Activated naive CD4-positive, alpha-beta T cell treated with anti-CD3 and anti-CD28 coated beads for 36 hours (primary cell): Measurements from ENCODE around the gene FXYD5. TPM values are rescaled to one million over a fixed set of nuclear protein-coding genes. Genes with fewer than 3 reads are reported as not detected.

Source experiments
- CTCF ChIA-PET: fragments of 350-600 bp; sonication (Branson Sonifier 250); formaldehyde crosslinking; loops from one replicate; lab custom pipeline; 2021; ENCODE audit warnings: antibody characterized with exemption; lab: Charles Lee
- DNase-seq: peaks from one replicate; pipeline ENCODE4 v3.0.0-alpha.2; 2020
- H3K27ac Mint-ChIP-seq: one replicate; pipeline ENCODE4 v1.8.0; 2021; ENCODE audit warnings: mild to moderate bottlenecking, mixed read lengths
- H3K27me3 Mint-ChIP-seq: one replicate; pipeline ENCODE4 v1.8.0; 2021; ENCODE audit warnings: low read depth, mixed read lengths
- H3K36me3 Mint-ChIP-seq: one replicate; pipeline ENCODE4 v1.8.0; 2021; ENCODE audit warnings: low read depth, mixed read lengths
- H3K4me1 Mint-ChIP-seq: one replicate; pipeline ENCODE4 v1.8.0; 2021; ENCODE audit warnings: low read depth, mixed read lengths
- H3K4me3 Mint-ChIP-seq: one replicate; pipeline ENCODE4 v1.8.0; 2021; ENCODE audit warnings: mild to moderate bottlenecking, moderate library complexity, mixed read lengths
- H3K9me3 Mint-ChIP-seq: one replicate; pipeline ENCODE4 v1.8.0; 2021; ENCODE audit warnings: mixed read lengths
- intact Hi-C: fragments of 100-400 bp; cut with micrococcal nuclease; formaldehyde crosslinking; loops from one replicate; pipeline ENCODE4 v1.15.1; 2023
- total RNA-seq, 2 experiments: library from RNA; stranded (reverse); gene quantifications; one replicate each; pipeline ENCODE4 v1.2.3, GENCODE V29; 2021

Gene FXYD5, protein sequence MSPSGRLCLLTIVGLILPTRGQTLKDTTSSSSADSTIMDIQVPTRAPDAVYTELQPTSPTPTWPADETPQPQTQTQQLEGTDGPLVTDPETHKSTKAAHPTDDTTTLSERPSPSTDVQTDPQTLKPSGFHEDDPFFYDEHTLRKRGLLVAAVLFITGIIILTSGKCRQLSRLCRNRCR
- total RNA-seq = 100 to 1,000 TPM; 289 to 294 TPM

DNA sequence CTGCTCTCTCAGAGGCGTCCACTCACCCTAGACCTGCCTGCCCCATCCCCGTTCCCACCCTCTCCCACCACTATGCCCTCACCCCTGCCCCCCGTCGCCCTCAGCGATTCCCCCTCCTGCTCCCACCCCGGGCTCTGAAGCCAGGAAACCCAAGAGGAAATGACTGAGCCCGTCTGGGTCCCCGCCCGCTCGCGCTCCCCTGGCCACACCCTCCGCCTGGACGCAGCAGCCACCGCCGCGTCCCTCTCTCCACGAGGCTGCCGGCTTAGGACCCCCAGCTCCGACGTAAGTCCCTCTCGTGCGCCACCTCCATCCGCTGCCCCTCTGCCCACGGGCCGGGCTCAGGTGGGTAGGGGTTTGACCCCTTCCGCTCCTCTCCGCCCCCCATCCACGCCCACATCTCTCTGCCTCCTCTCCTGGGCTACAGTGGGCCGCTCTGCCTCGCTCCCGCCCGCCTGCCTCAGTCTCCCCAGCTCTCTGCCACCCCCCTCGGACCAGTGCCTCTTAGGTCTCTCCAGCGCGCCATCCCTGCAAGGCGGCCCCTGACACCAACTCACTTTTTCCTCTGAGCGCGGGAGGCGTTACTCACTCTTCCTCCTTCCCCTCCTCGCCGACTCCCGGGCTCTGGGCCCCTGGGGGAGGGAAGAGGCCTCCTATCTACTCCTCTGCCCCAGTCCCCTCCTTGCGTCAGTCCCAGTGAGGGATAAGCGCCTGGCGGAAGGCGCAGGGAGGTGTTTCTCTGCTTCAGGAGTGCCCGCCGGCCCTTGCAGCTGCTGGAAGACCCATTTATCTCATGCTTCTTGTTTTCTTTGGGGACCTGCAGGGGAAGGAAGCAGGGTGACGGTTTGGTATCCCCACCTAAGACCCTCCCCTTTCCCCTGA is at the start of gene FXYD5:
TSS of gene FXYD5 (plus strand) at position 211 of the 882 bp plus-strand sequence. CDS start 816 bp downstream, outside the sequence.
- Mint-ChIP-seq H3K27ac (peak within 1 kb of the TSS; percentile 99), H3K36me3 (peaks cover 52% of the 10 kb centered on the region), H3K9me3 (no peaks in the 10 kb centered on the region), H3K27me3 (no peaks in the 10 kb centered on the region), H3K4me1 (peaks cover 47% of the 10 kb centered on the region), H3K4me3 (peak within 1 kb of the TSS; percentile 98)
- intact Hi-C loops = loop anchor here (1.0 to 2.0 kb wide), 3 partner anchors 13 to 60 kb away; no protein-coding TSS in a partner anchor
- CTCF ChIA-PET = interaction anchor here (0.6 to 4.1 kb wide), 10 partner anchors 12 to 533 kb away, joined by 3 to 35 read pairs (median 4); partner anchors contain the start of gene FXYD7
- DNase-seq = peak; percentile 93

DNA sequence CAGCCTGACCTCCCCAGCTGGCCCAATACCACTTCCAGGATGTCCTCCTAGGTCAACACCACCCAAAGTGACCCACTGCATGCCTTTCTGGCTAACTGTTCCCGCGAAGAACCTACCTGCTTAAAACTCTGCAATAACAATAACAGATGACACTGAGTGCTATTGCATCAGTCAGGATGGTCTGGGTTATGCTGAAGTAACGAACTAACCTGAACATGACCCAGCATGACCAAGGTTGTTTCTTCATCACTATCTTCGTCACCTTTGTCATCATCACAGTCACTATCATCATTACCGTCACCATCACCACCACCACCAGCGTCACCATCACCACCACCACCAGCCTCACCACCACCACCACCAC is 49.5 kb upstream of the FXYD5 start:
- peaks cover 4% of the 10 kb centered on the region for H3K4me1 Mint-ChIP-seq
- H3K4me3 Mint-ChIP-seq = no peak overlapping the region
- CTCF ChIA-PET = interaction anchor here (0.6 kb wide), 1 partner anchor 104 kb away, joined by 4 read pairs; no protein-coding TSS in a partner anchor
- H3K27me3 Mint-ChIP-seq = no peaks in the 10 kb centered on the region
- intact Hi-C loops = no loop called here
- no peaks in the 10 kb centered on the region for H3K9me3 Mint-ChIP-seq
- H3K27ac Mint-ChIP-seq = no peak overlapping the region
- H3K36me3 Mint-ChIP-seq = no peaks in the 10 kb centered on the region
- DNase-seq = no peak

DNA sequence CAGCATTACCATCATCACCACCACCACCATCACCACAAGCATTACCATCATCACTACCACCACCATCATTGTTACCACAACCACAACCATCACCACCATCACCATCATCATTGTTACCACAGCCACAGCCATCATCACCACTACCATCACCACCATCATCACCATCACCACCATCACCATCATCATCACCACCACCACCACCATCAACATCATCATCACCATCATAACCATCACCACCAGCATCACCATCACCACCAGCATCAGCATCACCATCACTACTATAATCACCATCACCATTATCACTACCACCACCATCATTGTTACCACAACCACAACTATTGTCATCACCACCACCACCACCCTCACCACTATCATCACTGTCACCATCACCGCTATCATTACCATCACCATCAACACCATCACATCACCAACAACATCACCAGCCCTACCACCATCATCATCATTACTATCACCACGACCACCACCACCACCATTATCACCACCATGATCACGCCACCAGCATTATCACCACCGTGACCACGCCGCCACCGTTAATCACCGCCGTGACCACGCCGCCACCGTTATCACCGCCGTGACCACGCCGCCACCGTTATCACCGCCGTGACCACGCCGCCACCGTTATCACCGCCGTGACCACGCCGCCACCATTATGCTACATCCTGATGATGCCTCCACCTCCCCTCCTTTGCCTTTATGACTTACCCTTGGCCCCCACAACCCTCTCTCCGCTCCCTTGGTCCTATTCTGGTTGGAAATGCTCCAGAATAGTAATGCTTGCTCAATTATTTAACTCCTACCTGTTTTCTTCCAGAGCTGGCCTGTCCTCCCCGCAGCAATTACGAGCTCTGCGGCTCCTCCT is 48.9 kb upstream of the FXYD5 start:
- CTCF ChIA-PET = interaction anchor here (0.6 kb wide), 1 partner anchor 103 kb away, joined by 4 read pairs; no protein-coding TSS in a partner anchor
- no peak overlapping the region for H3K4me3 Mint-ChIP-seq
- no peaks in the 10 kb centered on the region for H3K9me3 Mint-ChIP-seq
- no peak overlapping the region for H3K27ac Mint-ChIP-seq
- DNase-seq = no peak
- H3K4me1 Mint-ChIP-seq = peaks cover 4% of the 10 kb centered on the region
- no peaks in the 10 kb centered on the region for H3K36me3 Mint-ChIP-seq
- intact Hi-C loops = no loop called here
- H3K27me3 Mint-ChIP-seq = no peaks in the 10 kb centered on the region

GRCh38 chr19:35106291-35106583 is 48.3 kb upstream of the FXYD5 start:
- no peaks in the 10 kb centered on the region for H3K9me3 Mint-ChIP-seq
- no peaks in the 10 kb centered on the region for H3K27me3 Mint-ChIP-seq
- CTCF ChIA-PET = interaction anchor here (1.0 kb wide), 1 partner anchor 9 kb away, joined by 4 read pairs; the partner anchor contains the start of gene FXYD3
- H3K27ac Mint-ChIP-seq = no peak overlapping the region
- no peak for DNase-seq
- H3K4me1 Mint-ChIP-seq = peaks cover 4% of the 10 kb centered on the region
- intact Hi-C loops = no loop called here
- no peak overlapping the region for H3K4me3 Mint-ChIP-seq
- H3K36me3 Mint-ChIP-seq = no peaks in the 10 kb centered on the region

GRCh38 chr19:35106898-35107541 is 47.5 kb upstream of the FXYD5 start:
- DNase-seq = no peak
- intact Hi-C loops = no loop called here
- Mint-ChIP-seq H3K4me1 (peaks cover 4% of the 10 kb centered on the region), H3K36me3 (no peaks in the 10 kb centered on the region), H3K9me3 (no peaks in the 10 kb centered on the region), H3K27ac (no peak overlapping the region), H3K27me3 (no peaks in the 10 kb centered on the region), H3K4me3 (no peak overlapping the region)
- CTCF ChIA-PET = interaction anchor here (1.0 to 1.2 kb wide), 2 partner anchors 8 to 63 kb away, joined by 4 read pairs; partner anchors contain the start of gene FXYD3

GRCh38 chr19:35107545-35107944 is 47.0 kb upstream of the FXYD5 start:
- no peaks in the 10 kb centered on the region for H3K9me3 Mint-ChIP-seq
- no peak overlapping the region for H3K4me3 Mint-ChIP-seq
- no peaks in the 10 kb centered on the region for H3K36me3 Mint-ChIP-seq
- H3K27me3 Mint-ChIP-seq = no peaks in the 10 kb centered on the region
- H3K27ac Mint-ChIP-seq = no peak overlapping the region
- CTCF ChIA-PET = interaction anchor here (1.2 kb wide), 1 partner anchor 63 kb away, joined by 4 read pairs; no protein-coding TSS in a partner anchor
- peak; percentile 18 for DNase-seq
- H3K4me1 Mint-ChIP-seq = peaks cover 4% of the 10 kb centered on the region
- intact Hi-C loops = no loop called here

DNA sequence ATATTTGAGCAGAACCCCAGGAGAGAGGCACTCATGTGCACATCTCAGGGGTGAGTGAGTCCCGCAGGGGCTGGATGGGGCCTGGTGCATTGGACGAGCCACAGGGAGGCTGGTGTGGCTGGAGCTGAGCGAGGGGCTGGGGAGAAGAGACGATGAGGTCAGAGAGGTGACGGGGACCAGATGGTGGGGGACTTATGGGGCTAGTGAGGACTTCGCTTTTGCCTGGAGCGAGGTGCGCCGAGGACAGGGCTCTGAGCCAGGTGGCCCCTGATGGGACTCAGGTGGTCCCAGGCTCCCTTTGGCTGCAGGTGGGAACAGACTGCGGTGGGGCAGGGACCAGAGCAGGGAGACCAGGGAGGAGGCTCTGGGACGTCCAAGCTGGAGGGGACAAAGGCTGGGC is 45.8 kb upstream of the FXYD5 start:
- H3K27me3 Mint-ChIP-seq = no peaks in the 10 kb centered on the region
- no peaks in the 10 kb centered on the region for H3K36me3 Mint-ChIP-seq

GRCh38 chr19:35109395-35110112 is 45.0 kb upstream of the FXYD5 start:
- no peak overlapping the region for H3K27ac Mint-ChIP-seq
- H3K4me3 Mint-ChIP-seq = no peak overlapping the region
- H3K4me1 Mint-ChIP-seq = peaks cover 6% of the 10 kb centered on the region
- intact Hi-C loops = no loop called here
- H3K36me3 Mint-ChIP-seq = no peaks in the 10 kb centered on the region
- CTCF ChIA-PET = no interaction called here
- no peak for DNase-seq
- H3K27me3 Mint-ChIP-seq = no peaks in the 10 kb centered on the region
- H3K9me3 Mint-ChIP-seq = no peaks in the 10 kb centered on the region

More for the DNA sequence above, 45.8 kb upstream of the FXYD5 start:
- DNase-seq = no peak
- intact Hi-C loops = no loop called here
- H3K9me3 Mint-ChIP-seq = no peaks in the 10 kb centered on the region
- H3K4me3 Mint-ChIP-seq = no peak overlapping the region
- CTCF ChIA-PET = no interaction called here
- no peak overlapping the region for H3K27ac Mint-ChIP-seq
- H3K4me1 Mint-ChIP-seq = peaks cover 4% of the 10 kb centered on the region

GRCh38 chr19:35110974-35111373 is 43.6 kb upstream of the FXYD5 start:
- no peak for DNase-seq
- Mint-ChIP-seq H3K4me3 (no peak overlapping the region), H3K27me3 (no peaks in the 10 kb centered on the region), H3K4me1 (peaks cover 8% of the 10 kb centered on the region), H3K27ac (no peak overlapping the region), H3K9me3 (no peaks in the 10 kb centered on the region), H3K36me3 (no peaks in the 10 kb centered on the region)
- intact Hi-C loops = no loop called here
- CTCF ChIA-PET = no interaction called here

DNA sequence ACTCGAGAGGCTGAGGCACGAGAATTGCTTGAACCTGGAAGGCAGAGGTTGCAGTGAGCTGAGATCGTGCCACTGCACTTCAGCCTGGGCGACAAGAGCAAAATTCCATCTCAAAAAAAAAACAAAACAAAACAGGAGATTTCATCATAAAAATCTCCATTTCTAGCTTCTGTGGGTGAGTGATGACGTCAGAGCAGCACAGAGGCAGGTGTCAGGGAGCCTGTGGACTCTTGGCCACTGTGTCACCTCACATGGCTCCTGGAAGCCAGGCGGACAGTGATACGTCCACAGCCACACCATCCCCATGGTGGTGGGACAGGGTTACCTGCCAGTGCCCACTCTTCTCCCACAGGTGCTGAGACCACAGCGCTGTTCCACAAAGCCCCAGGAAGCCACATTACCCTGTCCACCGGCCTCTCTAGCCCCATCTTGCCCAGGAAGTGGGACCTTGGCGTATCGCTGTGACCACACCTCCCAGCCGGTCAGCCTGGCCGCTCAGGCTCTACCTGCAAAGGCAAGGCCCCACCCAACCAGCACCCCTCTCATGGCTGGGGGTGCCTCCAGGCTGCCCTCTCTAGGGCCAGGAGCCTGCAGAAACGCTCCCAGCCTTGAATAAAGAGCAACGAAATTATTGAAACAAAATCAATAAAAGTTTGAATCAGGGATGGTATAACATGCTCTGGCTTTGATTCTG is 41.4 kb upstream of the FXYD5 start:
- intact Hi-C loops = no loop called here
- Mint-ChIP-seq H3K4me3 (no peak overlapping the region), H3K36me3 (no peaks in the 10 kb centered on the region), H3K27me3 (no peaks in the 10 kb centered on the region), H3K9me3 (no peaks in the 10 kb centered on the region), H3K4me1 (peaks cover 4% of the 10 kb centered on the region), H3K27ac (no peak overlapping the region)
- DNase-seq = no peak
- CTCF ChIA-PET = interaction anchor here (0.6 to 1.3 kb wide), 2 partner anchors 11 to 17 kb away, joined by 3 to 4 read pairs; no protein-coding TSS in a partner anchor
